ENCODE results near the gene ENPP1.

GRCh38 chr6:131911951-131912350 lies 104.1 kb downstream of the ENPP1 start:
- TF ChIP-seq EP300 (IDR thresholded peaks at IDR 0.05; ENCODE audit: borderline replicate concordance in 1 of 2, low read depth in 1 of 2, low read length in 1 of 2) (no peak), FOXM1 (IDR thresholded peaks at IDR 0.05; ENCODE audit: low read depth) (no peak), GATA2 (CRISPR knock-in tag; IDR thresholded peaks at IDR 0.05) (no peak), USF2 (IDR thresholded peaks at IDR 0.05; ENCODE audit: borderline replicate concordance, low read depth, low read length) (no peak), CTCF (IDR thresholded peaks at IDR 0.05) (no peak), EZH2phosphoT487 (IDR thresholded peaks at IDR 0.05; ENCODE audit: borderline replicate concordance, low read depth) (no peak)

Measured in SK-N-SH (cell line).